Measurements from ENCODE around the gene FAM83D.
A peak's percentile ranks its signal among the peaks of the same experiment; 100 is the strongest.

Gene FAM83D

GRCh38 chr20:38924718-38925117, 1.5 kb upstream of the FAM83D start:
- H3K9ac ChIP-seq (ENCODE audit: low read length) = no peak overlapping the region
- peaks cover 18% of the 10 kb centered on the region for H3K4me1 ChIP-seq (ENCODE audit: control insufficient read depth, insufficient read depth, low read length)
- H3K9me3 ChIP-seq (ENCODE audit: control insufficient read depth, low read length) = no peaks in the 10 kb centered on the region
- peaks cover 27% of the 10 kb centered on the region for H3K27me3 ChIP-seq (replicated peaks; ENCODE audit: control insufficient read depth, insufficient read depth, low read length)
- no peak overlapping the region for H3K4me3 ChIP-seq (ENCODE audit: low read length)
- DNase-seq (ENCODE audit: low read depth) = no peak
- no peaks in the 10 kb centered on the region for H3K36me3 ChIP-seq (ENCODE audit: control insufficient read depth, insufficient read depth, low read length, severe bottlenecking)

GRCh38 chr20:38926934-38927616, 858 bp downstream of the FAM83D start:
- peak; percentile 38 for DNase-seq (ENCODE audit: low read depth)
- peaks cover 4% of the 10 kb centered on the region for H3K27me3 ChIP-seq (replicated peaks; ENCODE audit: control insufficient read depth, insufficient read depth, low read length)
- peaks cover 27% of the 10 kb centered on the region for H3K4me1 ChIP-seq (ENCODE audit: control insufficient read depth, insufficient read depth, low read length)
- H3K9me3 ChIP-seq (ENCODE audit: control insufficient read depth, low read length) = no peaks in the 10 kb centered on the region
- no peaks in the 10 kb centered on the region for H3K36me3 ChIP-seq (ENCODE audit: control insufficient read depth, insufficient read depth, low read length, severe bottlenecking)
- peak overlapping the region; percentile 68 for H3K9ac ChIP-seq (ENCODE audit: low read length)
- H3K4me3 ChIP-seq (ENCODE audit: low read length) = peak overlapping the region; percentile 81

GRCh38 chr20:38927902-38928578, 1.8 kb downstream of the FAM83D start:
- Histone ChIP-seq H3K9ac (ENCODE audit: low read length) (no peak overlapping the region), H3K27me3 (replicated peaks; ENCODE audit: control insufficient read depth, insufficient read depth, low read length) (no peaks in the 10 kb centered on the region), H3K4me1 (ENCODE audit: control insufficient read depth, insufficient read depth, low read length) (peaks cover 36% of the 10 kb centered on the region), H3K9me3 (ENCODE audit: control insufficient read depth, low read length) (no peaks in the 10 kb centered on the region), H3K36me3 (ENCODE audit: control insufficient read depth, insufficient read depth, low read length, severe bottlenecking) (no peaks in the 10 kb centered on the region), H3K4me3 (ENCODE audit: low read length) (no peak overlapping the region)
- no peak for DNase-seq (ENCODE audit: low read depth)

- DNase-seq (ENCODE audit: low read depth) = no peak
- Histone ChIP-seq H3K9me3 (ENCODE audit: control insufficient read depth, low read length) (no peaks in the 10 kb centered on the region), H3K4me1 (ENCODE audit: control insufficient read depth, insufficient read depth, low read length) (peaks cover 40% of the 10 kb centered on the region), H3K36me3 (ENCODE audit: control insufficient read depth, insufficient read depth, low read length, severe bottlenecking) (no peaks in the 10 kb centered on the region), H3K27me3 (replicated peaks; ENCODE audit: control insufficient read depth, insufficient read depth, low read length) (no peaks in the 10 kb centered on the region), H3K9ac (ENCODE audit: low read length) (no peak overlapping the region), H3K4me3 (ENCODE audit: low read length) (no peak overlapping the region)
Measured at GRCh38 chr20:38930242-38930569, 4.0 kb downstream of the FAM83D start.

- H3K9me3 ChIP-seq (ENCODE audit: control insufficient read depth, low read length) = no peaks in the 10 kb centered on the region
- H3K9ac ChIP-seq (ENCODE audit: low read length) = peak overlapping the region; percentile 41
- H3K27me3 ChIP-seq (replicated peaks; ENCODE audit: control insufficient read depth, insufficient read depth, low read length) = no peaks in the 10 kb centered on the region
- H3K36me3 ChIP-seq (ENCODE audit: control insufficient read depth, insufficient read depth, low read length, severe bottlenecking) = no peaks in the 10 kb centered on the region
- DNase-seq (ENCODE audit: low read depth) = no peak
- peaks cover 41% of the 10 kb centered on the region for H3K4me1 ChIP-seq (ENCODE audit: control insufficient read depth, insufficient read depth, low read length)
- H3K4me3 ChIP-seq (ENCODE audit: low read length) = peak overlapping the region; percentile 20
Measured at GRCh38 chr20:38931984-38932383, 5.8 kb downstream of the FAM83D start.

- peak overlapping the region; percentile 20 for H3K4me3 ChIP-seq (ENCODE audit: low read length)
- peak; percentile 31 for DNase-seq (ENCODE audit: low read depth)
- H3K4me1 ChIP-seq (ENCODE audit: control insufficient read depth, insufficient read depth, low read length) = peaks cover 38% of the 10 kb centered on the region
- peak overlapping the region; percentile 41 for H3K9ac ChIP-seq (ENCODE audit: low read length)
- no peaks in the 10 kb centered on the region for H3K9me3 ChIP-seq (ENCODE audit: control insufficient read depth, low read length)
- H3K36me3 ChIP-seq (ENCODE audit: control insufficient read depth, insufficient read depth, low read length, severe bottlenecking) = no peaks in the 10 kb centered on the region
- H3K27me3 ChIP-seq (replicated peaks; ENCODE audit: control insufficient read depth, insufficient read depth, low read length) = no peaks in the 10 kb centered on the region
Measured at GRCh38 chr20:38932457-38933120, 6.4 kb downstream of the FAM83D start.

GRCh38 chr20:38934530-38934929, 8.3 kb downstream of the FAM83D start:
- Histone ChIP-seq H3K9ac (ENCODE audit: low read length) (no peak overlapping the region), H3K27me3 (replicated peaks; ENCODE audit: control insufficient read depth, insufficient read depth, low read length) (no peaks in the 10 kb centered on the region), H3K9me3 (ENCODE audit: control insufficient read depth, low read length) (no peaks in the 10 kb centered on the region), H3K36me3 (ENCODE audit: control insufficient read depth, insufficient read depth, low read length, severe bottlenecking) (no peaks in the 10 kb centered on the region), H3K4me1 (ENCODE audit: control insufficient read depth, insufficient read depth, low read length) (peaks cover 29% of the 10 kb centered on the region), H3K4me3 (ENCODE audit: low read length) (no peak overlapping the region)
- no peak for DNase-seq (ENCODE audit: low read depth)

GRCh38 chr20:38935285-38935684, 9.1 kb downstream of the FAM83D start:
- Histone ChIP-seq H3K4me1 (ENCODE audit: control insufficient read depth, insufficient read depth, low read length) (peaks cover 22% of the 10 kb centered on the region), H3K9ac (ENCODE audit: low read length) (no peak overlapping the region), H3K36me3 (ENCODE audit: control insufficient read depth, insufficient read depth, low read length, severe bottlenecking) (no peaks in the 10 kb centered on the region), H3K9me3 (ENCODE audit: control insufficient read depth, low read length) (no peaks in the 10 kb centered on the region), H3K4me3 (ENCODE audit: low read length) (no peak overlapping the region), H3K27me3 (replicated peaks; ENCODE audit: control insufficient read depth, insufficient read depth, low read length) (no peaks in the 10 kb centered on the region)
- peak; percentile 7 for DNase-seq (ENCODE audit: low read depth)

GRCh38 chr20:38935967-38936407, 9.8 kb downstream of the FAM83D start:
- no peaks in the 10 kb centered on the region for H3K36me3 ChIP-seq (ENCODE audit: control insufficient read depth, insufficient read depth, low read length, severe bottlenecking)
- no peak overlapping the region for H3K9ac ChIP-seq (ENCODE audit: low read length)
- DNase-seq (ENCODE audit: low read depth) = no peak
- peaks cover 22% of the 10 kb centered on the region for H3K4me1 ChIP-seq (ENCODE audit: control insufficient read depth, insufficient read depth, low read length)
- H3K27me3 ChIP-seq (replicated peaks; ENCODE audit: control insufficient read depth, insufficient read depth, low read length) = no peaks in the 10 kb centered on the region
- no peaks in the 10 kb centered on the region for H3K9me3 ChIP-seq (ENCODE audit: control insufficient read depth, low read length)
- H3K4me3 ChIP-seq (ENCODE audit: low read length) = no peak overlapping the region

GRCh38 chr20:38937000-38937399, 10.8 kb downstream of the FAM83D start:
- Histone ChIP-seq H3K4me1 (ENCODE audit: control insufficient read depth, insufficient read depth, low read length) (peaks cover 19% of the 10 kb centered on the region), H3K9me3 (ENCODE audit: control insufficient read depth, low read length) (no peaks in the 10 kb centered on the region), H3K9ac (ENCODE audit: low read length) (no peak overlapping the region), H3K27me3 (replicated peaks; ENCODE audit: control insufficient read depth, insufficient read depth, low read length) (no peaks in the 10 kb centered on the region), H3K4me3 (ENCODE audit: low read length) (no peak overlapping the region), H3K36me3 (ENCODE audit: control insufficient read depth, insufficient read depth, low read length, severe bottlenecking) (no peaks in the 10 kb centered on the region)
- no peak for DNase-seq (ENCODE audit: low read depth)

GRCh38 chr20:38937978-38938473, 11.8 kb downstream of the FAM83D start:
- Histone ChIP-seq H3K9me3 (ENCODE audit: control insufficient read depth, low read length) (no peaks in the 10 kb centered on the region), H3K4me1 (ENCODE audit: control insufficient read depth, insufficient read depth, low read length) (peaks cover 9% of the 10 kb centered on the region), H3K36me3 (ENCODE audit: control insufficient read depth, insufficient read depth, low read length, severe bottlenecking) (no peaks in the 10 kb centered on the region), H3K27me3 (replicated peaks; ENCODE audit: control insufficient read depth, insufficient read depth, low read length) (no peaks in the 10 kb centered on the region), H3K4me3 (ENCODE audit: low read length) (no peak overlapping the region), H3K9ac (ENCODE audit: low read length) (no peak overlapping the region)
- no peak for DNase-seq (ENCODE audit: low read depth)

Data from adipocyte (in vitro differentiated cells).